Naive thymus-derived CD8-positive, alpha-beta T cell (primary cell): ENCODE results near the gene FAM234A. TPM values are rescaled to one million over a fixed set of nuclear protein-coding genes. Genes with fewer than 3 reads are reported as not detected.
A peak's percentile ranks its signal among the peaks of the same experiment; 100 is the strongest.

ENCODE experiments used
- ATAC-seq, 2 donors: fragments of 150-1000 bp; cut with Tn5 transposase in 1 of 2; sonication (Bioruptor Pico), chemical (Tn5 transposase) in 1 of 2; 1 replicate in 1 of 2; 2 replicates in 1 of 2; pipeline ENCODE4 v1.10.0; 2021; ENCODE audit warnings: mild to moderate bottlenecking in 2 of 2, moderate library complexity in 2 of 2
- POLR2A ChIA-PET: fragments of 350-600 bp; sonication (Branson Sonifier 250); formaldehyde crosslinking; loops from one replicate; lab custom pipeline; 2021; ENCODE audit warnings: antibody characterized with exemption; lab: Charles Lee
- DNase-seq, 10 donors: peaks; one replicate each; pipeline versions ENCODE4 v3.0.0 to v3.0.0-alpha.2; 2020 to 2022
- H3K27ac Mint-ChIP-seq, 10 donors: one replicate each; pipeline ENCODE4 v1.8.0; 2020 to 2022; ENCODE audit warnings: mild to moderate bottlenecking in 10 of 10, mixed read lengths in 10 of 10, moderate library complexity in 4 of 10, inconsistent platforms in 1 of 10
- H3K27me3 Mint-ChIP-seq, 5 donors: one replicate each; pipeline ENCODE4 v1.8.0; 2021 to 2022; ENCODE audit warnings: mixed read lengths in 5 of 5
- H3K36me3 Mint-ChIP-seq, 3 donors: one replicate each; pipeline ENCODE4 v1.8.0; 2020 to 2022; ENCODE audit warnings: mixed read lengths in 3 of 3, mild to moderate bottlenecking in 2 of 3, inconsistent platforms in 1 of 3
- H3K4me1 Mint-ChIP-seq, 4 donors: one replicate each; pipeline ENCODE4 v1.8.0; 2021 to 2022; ENCODE audit warnings: mixed read lengths in 4 of 4
- H3K4me3 Mint-ChIP-seq, 10 donors: one replicate each; pipeline ENCODE4 v1.8.0; 2020 to 2022; ENCODE audit warnings: mild to moderate bottlenecking in 10 of 10, mixed read lengths in 10 of 10, moderate library complexity in 6 of 10, inconsistent platforms in 1 of 10
- H3K9me3 Mint-ChIP-seq, 9 donors: one replicate each; pipeline ENCODE4 v1.8.0; 2020 to 2022; ENCODE audit warnings: mixed read lengths in 9 of 9, mild to moderate bottlenecking in 3 of 9, inconsistent platforms in 1 of 9, moderate library complexity in 1 of 9
- polyA plus RNA-seq, 3 donors: library from polyadenylated mRNA; unstranded; fragments of 300-500 nt; fragmentation: Illumina TruSeq; gene quantifications; one replicate each; pipeline ENCODE4 v1.2.3, GENCODE V29; 2021
- total RNA-seq, 8 experiments: library from RNA in 2 of 8; stranded (reverse) in 2 of 8; gene quantifications; one replicate each; pipeline ENCODE4 v1.2.3 and lab custom pipeline; 2021 to 2026

Gene FAM234A
- total and polyA plus RNA-seq, 5 experiments from 2014 or later, result 18.8 to 46.5 (median 36.7) TPM

- H3K4me3 Mint-ChIP-seq, result no peak overlapping the region
- peaks cover 0 to 6% (median under 1%) of the 10 kb centered on the region in 4 donors for H3K4me1 Mint-ChIP-seq
- H3K36me3 Mint-ChIP-seq, result peaks cover 0 to 7% (median 0%) of the 10 kb centered on the region in 3 donors
- H3K27ac Mint-ChIP-seq, result peak overlapping the region in 1 of 10 donors; percentile 53
- H3K9me3 Mint-ChIP-seq, result no peaks in the 10 kb centered on the region
- DNase-seq (no peak), ATAC-seq (no peak)
- peaks cover 0 to 3% (median 0%) of the 10 kb centered on the region in 5 donors for H3K27me3 Mint-ChIP-seq
- POLR2A ChIA-PET, result no interaction called here
Observed at GRCh38 chr16:268141-269053, 33.8 kb downstream of the FAM234A start.

GRCh38 chr16:269061-269796 lies 34.6 kb downstream of the FAM234A start:
- ATAC-seq (no peak), DNase-seq (no peak)
- POLR2A ChIA-PET, result interaction anchor here (0.8 kb wide), 1 partner anchor 194 kb away, joined by 3 read pairs; no protein-coding TSS in a partner anchor
- Mint-ChIP-seq H3K9me3 (no peaks in the 10 kb centered on the region), H3K36me3 (peaks cover 0 to under 1% (median 0%) of the 10 kb centered on the region in 3 donors), H3K27ac (no peak overlapping the region), H3K27me3 (peaks cover 0 to 3% (median 0%) of the 10 kb centered on the region in 5 donors), H3K4me3 (no peak overlapping the region), H3K4me1 (peaks cover 0 to 6% (median under 1%) of the 10 kb centered on the region in 4 donors)

DNA sequence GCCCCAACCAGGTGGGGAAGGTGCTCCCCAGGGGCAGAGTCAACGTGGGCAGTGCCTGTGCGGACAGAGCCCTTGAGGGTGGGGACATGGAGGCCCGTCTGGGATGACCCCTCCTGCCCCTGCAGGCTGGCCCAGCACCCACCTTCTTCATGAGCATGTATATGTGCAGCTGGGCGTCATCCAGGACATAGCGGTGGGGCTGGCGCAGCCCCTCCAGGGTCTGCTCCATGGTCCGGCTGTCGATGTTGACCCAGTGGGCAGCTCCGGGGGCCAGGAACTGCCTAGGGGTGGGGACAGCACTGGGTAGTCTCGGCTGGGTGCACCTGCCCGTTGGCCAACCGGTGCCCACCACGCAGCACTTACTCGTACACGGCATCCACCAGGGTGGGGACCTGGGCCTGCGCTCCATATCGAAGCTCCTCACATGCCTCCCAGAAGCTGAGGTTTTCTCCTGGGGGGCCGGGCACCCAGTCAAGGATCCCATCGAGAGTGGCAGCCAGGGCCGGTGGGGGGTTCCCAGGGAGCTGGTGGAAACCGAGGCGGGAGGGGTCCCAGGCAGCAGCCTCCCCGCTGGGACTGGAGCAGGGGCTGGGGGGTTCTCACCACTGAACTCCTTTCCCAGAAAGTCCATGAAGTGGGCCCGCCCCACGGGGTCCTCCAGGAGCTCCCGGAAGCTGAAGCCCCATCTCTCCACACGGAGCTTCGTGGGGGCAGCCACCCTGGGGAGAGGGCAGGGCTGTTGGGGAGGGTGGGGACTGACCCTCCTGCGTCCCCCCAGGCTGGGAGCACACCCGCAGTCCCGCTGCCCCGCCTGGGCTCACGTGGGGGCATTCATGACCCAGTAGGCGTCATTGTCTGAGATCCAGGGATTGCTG lies 36.0 kb downstream of the FAM234A start:
- no peaks in the 10 kb centered on the region for H3K9me3 Mint-ChIP-seq

DNA sequence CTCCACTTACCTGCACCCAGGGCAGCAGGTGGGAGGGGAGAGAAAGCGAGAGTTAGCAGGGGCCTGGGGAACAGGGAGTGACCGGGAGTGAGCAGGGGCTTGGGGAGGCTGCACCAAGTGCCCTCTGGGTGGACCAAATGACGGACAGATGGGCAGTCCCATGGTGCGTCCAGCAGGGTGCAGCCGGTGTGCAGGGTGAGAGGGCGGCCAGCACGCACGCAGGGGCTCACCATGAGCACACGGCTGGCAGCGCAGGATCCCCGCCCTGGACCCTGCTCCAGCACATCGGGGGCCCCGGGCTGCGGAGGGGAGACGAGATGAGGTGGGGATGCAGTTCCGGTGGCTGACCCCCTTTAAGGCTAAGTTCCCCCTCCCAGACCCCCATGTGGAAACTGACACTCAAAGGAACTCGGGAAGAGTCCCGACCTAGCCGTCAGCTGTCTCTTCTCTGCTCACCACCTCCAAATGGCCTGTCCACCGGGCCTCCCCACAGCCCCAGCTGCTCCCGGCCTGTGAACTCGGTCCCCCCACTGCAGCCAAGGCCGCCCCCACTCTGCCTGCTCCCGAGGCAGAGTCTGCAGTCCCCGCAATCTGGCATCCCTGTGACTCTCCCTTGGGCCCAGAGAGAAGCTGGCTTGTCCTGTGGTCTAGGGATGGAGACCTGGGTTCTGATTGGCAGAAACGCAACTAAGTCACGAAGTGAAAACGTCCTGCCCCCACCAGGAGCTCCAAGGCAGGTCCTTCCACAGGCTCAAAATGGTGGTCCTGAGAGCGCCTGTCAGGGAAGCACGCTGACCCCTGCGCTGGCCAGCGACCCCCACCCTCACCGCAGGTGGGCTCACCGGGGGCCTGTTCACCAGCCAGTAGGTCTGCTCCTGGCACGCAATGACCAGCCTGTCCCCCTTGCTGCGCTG lies 38.3 kb downstream of the FAM234A start:
- Mint-ChIP-seq H3K27me3 (peaks cover 0 to 20% (median 12%) of the 10 kb centered on the region in 5 donors), H3K36me3 (no peaks in the 10 kb centered on the region), H3K9me3 (no peaks in the 10 kb centered on the region), H3K4me1 (peaks cover 0 to 9% (median 3%) of the 10 kb centered on the region in 4 donors), H3K27ac (peak overlapping the region in 1 of 10 donors; percentile 22), H3K4me3 (no peak overlapping the region)
- ATAC-seq, result no peak
- POLR2A ChIA-PET, result interaction anchor here (0.9 kb wide), 1 partner anchor 37 kb away, joined by 3 read pairs; no protein-coding TSS in a partner anchor
- no peak for DNase-seq

More for the DNA sequence above, 36.0 kb downstream of the FAM234A start:
- no peak overlapping the region for H3K4me3 Mint-ChIP-seq
- no peak overlapping the region for H3K27ac Mint-ChIP-seq
- peaks cover 0 to 7% (median 0%) of the 10 kb centered on the region in 5 donors for H3K27me3 Mint-ChIP-seq
- ATAC-seq, result no peak
- peaks cover 0 to 6% (median 2%) of the 10 kb centered on the region in 4 donors for H3K4me1 Mint-ChIP-seq
- no peaks in the 10 kb centered on the region for H3K36me3 Mint-ChIP-seq
- no peak for DNase-seq
- POLR2A ChIA-PET, result no interaction called here

DNA sequence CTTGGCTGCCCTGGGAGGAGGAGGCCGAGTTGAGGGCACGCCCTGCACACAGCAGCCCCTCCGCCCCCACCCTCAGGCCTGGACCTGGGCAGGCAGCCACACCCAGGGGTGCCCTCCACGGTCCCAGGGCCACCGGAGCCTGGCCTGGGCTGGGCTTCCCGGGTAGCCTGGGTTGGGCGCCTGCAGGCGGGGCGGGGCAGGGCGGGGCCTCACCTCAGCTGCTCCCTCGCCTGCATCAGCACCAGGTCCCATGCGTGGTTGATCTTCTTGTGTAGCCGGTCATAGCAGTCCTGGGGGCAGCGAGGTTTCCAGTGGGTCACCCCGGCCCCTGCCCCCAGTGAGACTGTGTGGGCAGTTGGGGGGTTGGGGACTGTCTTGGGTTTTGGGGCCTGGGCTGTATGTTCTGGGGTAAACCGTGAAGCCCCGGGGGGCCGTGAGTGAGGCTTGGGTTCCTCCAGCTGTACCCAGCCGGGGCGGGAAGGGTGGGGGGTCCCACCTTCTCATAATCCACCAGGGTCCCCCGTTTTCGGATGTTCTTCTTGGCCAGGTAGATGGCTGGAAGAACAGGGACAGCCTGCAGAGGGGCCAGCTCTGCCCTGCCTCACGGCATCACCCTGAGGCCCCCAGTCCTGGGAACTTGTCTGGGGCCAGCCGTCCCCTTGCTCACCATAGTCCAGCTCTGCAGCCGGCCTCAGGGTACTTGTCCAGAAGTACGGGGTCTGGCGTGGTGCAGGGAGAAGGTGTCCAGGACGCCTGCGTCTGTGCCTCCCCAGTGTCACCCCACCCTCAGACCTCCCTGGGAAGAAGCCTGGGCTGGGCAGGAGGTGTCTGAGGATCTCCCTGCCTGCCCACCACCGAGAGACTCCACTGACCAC lies 39.2 kb downstream of the FAM234A start:
- POLR2A ChIA-PET, result interaction anchor here (0.9 kb wide), 1 partner anchor 38 kb away, joined by 3 read pairs; no protein-coding TSS in a partner anchor
- ATAC-seq (no peak), DNase-seq (no peak)
- no peaks in the 10 kb centered on the region for H3K9me3 Mint-ChIP-seq
- peaks cover 0 to 11% (median 4%) of the 10 kb centered on the region in 4 donors for H3K4me1 Mint-ChIP-seq
- H3K36me3 Mint-ChIP-seq, result no peaks in the 10 kb centered on the region
- H3K27ac Mint-ChIP-seq, result no peak overlapping the region
- H3K4me3 Mint-ChIP-seq, result no peak overlapping the region
- peaks cover 0 to 24% (median 13%) of the 10 kb centered on the region in 5 donors for H3K27me3 Mint-ChIP-seq

GRCh38 chr16:275041-275641 lies 40.5 kb downstream of the FAM234A start:
- Mint-ChIP-seq H3K4me3 (peak overlapping the region in 8 of 10 donors; percentile 50 to 79 (median 68)), H3K27ac (no peak overlapping the region), H3K9me3 (no peaks in the 10 kb centered on the region), H3K27me3 (peaks cover 0 to 33% (median 16%) of the 10 kb centered on the region in 5 donors), H3K4me1 (peaks cover 5 to 17% (median 9%) of the 10 kb centered on the region in 4 donors), H3K36me3 (no peaks in the 10 kb centered on the region)
- ATAC-seq, result peak; percentile 42 to 69
- peak in 4 of 10 donors; percentile 8 to 31 (median 22) for DNase-seq
- POLR2A ChIA-PET, result no interaction called here

- no peak for DNase-seq
- POLR2A ChIA-PET, result no interaction called here
- H3K27ac Mint-ChIP-seq, result peak within 1 kb of the TSS in 1 of 10 donors; percentile 62
- H3K4me3 Mint-ChIP-seq, result peak within 1 kb of the TSS; percentile 56 to 79 (median 69)
- no peaks in the 10 kb centered on the region for H3K36me3 Mint-ChIP-seq
- H3K9me3 Mint-ChIP-seq, result no peaks in the 10 kb centered on the region
- H3K4me1 Mint-ChIP-seq, result peaks cover 5 to 17% (median 9%) of the 10 kb centered on the region in 4 donors
- ATAC-seq, result no peak
- peaks cover 0 to 33% (median 16%) of the 10 kb centered on the region in 5 donors for H3K27me3 Mint-ChIP-seq
Observed at GRCh38 chr16:275786-276232, 41.2 kb downstream of the FAM234A start, which contains the start of gene RGS11. Gene RGS11 (minus strand): TSS chr16:275944. CDS start chr16:275911, 33 bp downstream.

GRCh38 chr16:276426-277077 lies 41.9 kb downstream of the FAM234A start:
- Mint-ChIP-seq H3K9me3 (no peaks in the 10 kb centered on the region), H3K4me1 (peaks cover 5 to 17% (median 9%) of the 10 kb centered on the region in 4 donors), H3K36me3 (no peaks in the 10 kb centered on the region), H3K27ac (peak overlapping the region in 1 of 10 donors; percentile 62), H3K4me3 (peak overlapping the region; percentile 51 to 79 (median 66)), H3K27me3 (peaks cover 0 to 33% (median 16%) of the 10 kb centered on the region in 5 donors)
- no peak for ATAC-seq
- POLR2A ChIA-PET, result no interaction called here
- no peak for DNase-seq

DNA sequence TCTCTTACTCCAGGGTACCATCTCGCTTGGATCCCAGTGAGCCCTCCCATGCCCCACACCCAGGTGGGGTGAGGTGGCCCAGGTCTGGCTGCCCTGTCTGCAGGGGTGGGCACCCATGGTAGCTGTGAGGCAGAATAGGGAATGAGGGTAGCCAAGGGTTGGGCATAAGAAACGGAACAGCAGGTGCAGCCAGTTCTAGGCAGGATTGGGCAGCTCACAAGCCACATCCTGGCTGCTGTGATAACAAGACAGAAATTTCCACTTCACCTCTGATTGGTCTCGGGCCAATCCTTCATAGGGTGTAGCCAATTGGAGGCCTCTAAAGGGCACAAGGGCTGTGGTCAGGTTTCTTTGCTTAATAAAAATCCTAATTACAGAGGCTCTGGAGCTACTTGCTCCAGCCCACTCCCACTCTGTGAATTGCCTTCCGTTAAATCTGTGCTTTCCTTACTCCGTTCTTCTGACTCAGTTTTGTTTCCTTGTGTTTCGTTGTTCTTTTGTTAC lies 44.3 kb downstream of the FAM234A start:
- H3K4me1 Mint-ChIP-seq, result peaks cover 5 to 17% (median 9%) of the 10 kb centered on the region in 4 donors
- POLR2A ChIA-PET, result interaction anchor here (0.9 to 1.4 kb wide), 2 partner anchors 44 kb away, joined by 4 to 6 read pairs; partner anchors contain the start of gene FAM234A
- peak overlapping the region in 6 of 10 donors; percentile 0 to 63 (median 14) for H3K4me3 Mint-ChIP-seq
- peak in 6 of 10 donors; percentile 20 to 52 (median 44) for DNase-seq
- ATAC-seq, result peak; percentile 69 to 93
- H3K9me3 Mint-ChIP-seq, result no peaks in the 10 kb centered on the region
- H3K27ac Mint-ChIP-seq, result peak overlapping the region in 2 of 10 donors; percentile 41 to 77
- H3K27me3 Mint-ChIP-seq, result peaks cover 0 to 33% (median 16%) of the 10 kb centered on the region in 5 donors
- H3K36me3 Mint-ChIP-seq, result no peaks in the 10 kb centered on the region
